Upper lobe of right lung (tissue), 1 donor: ENCODE data around the gene SMTNL1. TPM values are rescaled to one million over a fixed set of nuclear protein-coding genes. Genes with fewer than 3 reads are reported as not detected.

Experiments
- ATAC-seq: fragments of 200-7000 bp; cut with Tn5 transposase; one replicate; pipeline ENCODE4 v1.9.1; 2020; ENCODE audit warnings: mild to moderate bottlenecking, moderate library complexity
- DNase-seq: peaks from one replicate; pipeline ENCODE4 v3.0.0-alpha.2; 2020
- H3K27ac ChIP-seq: fragments of 200-600 bp; one replicate; pipeline ENCODE4 v1.8.0; 2022
- H3K27me3 ChIP-seq: fragments of 200-600 bp; one replicate; pipeline ENCODE4 v1.8.0; 2022; ENCODE audit warnings: mild to moderate bottlenecking
- H3K36me3 ChIP-seq: fragments of 200-600 bp; one replicate; pipeline ENCODE4 v1.8.0; 2022
- H3K4me1 ChIP-seq: fragments of 200-600 bp; one replicate; pipeline ENCODE4 v1.8.0; 2022
- H3K4me3 ChIP-seq: fragments of 200-600 bp; one replicate; pipeline ENCODE4 v1.8.0; 2022; ENCODE audit warnings: mild to moderate bottlenecking
- H3K9me3 ChIP-seq: fragments of 200-600 bp; one replicate; pipeline ENCODE4 v1.8.0; 2022
- CTCF ChIP-seq: fragments of 200-600 bp; IDR thresholded peaks from one replicate; pipeline ENCODE4 v1.8.0; 2022; ENCODE audit warnings: antibody characterized with exemption
- intact Hi-C: fragments of 100-400 bp; cut with DNase I; formaldehyde crosslinking; loops from one replicate; pipeline ENCODE4 v1.11.0; 2022
- total RNA-seq: library from RNA; stranded (reverse); fragmentation: NEBNext Ultra II Directional; extraction: Animal tissue kit (Norgen Biotek cat#: 25700); gene quantifications from one replicate; pipeline ENCODE4 v1.2.1, GENCODE V29; 2021
- donor health status: DM: no; HTN: yes; CAD: no; lungs with severe emphysema.

SMTNL1 gene
- total RNA-seq, 1 donor from 2014 or later = not detected

- H3K4me1 ChIP-seq = peaks cover 8% of the 10 kb centered on the region
- no peaks in the 10 kb centered on the region for H3K9me3 ChIP-seq
- H3K36me3 ChIP-seq = peaks cover 12% of the 10 kb centered on the region
- peak overlapping the region; percentile 60 for H3K4me3 ChIP-seq
- DNase-seq = peak; percentile 88
- TF ChIP-seq CTCF = no peak
- ATAC-seq = peak; percentile 96
- intact Hi-C loops = no loop called here
- H3K27me3 ChIP-seq = no peaks in the 10 kb centered on the region
- H3K27ac ChIP-seq = peak overlapping the region; percentile 91
Observed at GRCh38 chr11:57597916-57598830, 60.8 kb downstream of the SMTNL1 start.

GRCh38 chr11:57598831-57599155 is 61.4 kb downstream of the SMTNL1 start:
- no peak for DNase-seq

GRCh38 chr11:57599381-57599780 is 62.0 kb downstream of the SMTNL1 start:
- Histone ChIP-seq H3K9me3 (no peaks in the 10 kb centered on the region), H3K36me3 (peaks cover 14% of the 10 kb centered on the region), H3K4me1 (peaks cover 8% of the 10 kb centered on the region), H3K27me3 (no peaks in the 10 kb centered on the region), H3K4me3 (peak overlapping the region; percentile 60), H3K27ac (peak overlapping the region; percentile 91)
- intact Hi-C loops = no loop called here
- DNase-seq (no peak), ATAC-seq (no peak)
- TF ChIP-seq CTCF = no peak

More at GRCh38 chr11:57598831-57599155, 61.4 kb downstream of the SMTNL1 start:
- ATAC-seq = no peak
- H3K36me3 ChIP-seq = peaks cover 14% of the 10 kb centered on the region
- no peak for TF ChIP-seq CTCF
- no peaks in the 10 kb centered on the region for H3K27me3 ChIP-seq
- intact Hi-C loops = no loop called here
- peak overlapping the region; percentile 60 for H3K4me3 ChIP-seq
- H3K9me3 ChIP-seq = no peaks in the 10 kb centered on the region
- H3K27ac ChIP-seq = peak overlapping the region; percentile 91
- peaks cover 8% of the 10 kb centered on the region for H3K4me1 ChIP-seq

Other genes starting within 250 kb of the SMTNL1 start
- gene TNKS1BP1, start 212.6 kb upstream of the SMTNL1 start, total RNA-seq = 189 TPM
- gene SSRP1, start 201.7 kb upstream of the SMTNL1 start, total RNA-seq = 64.7 TPM
- gene P2RX3, start 199.2 kb upstream of the SMTNL1 start, total RNA-seq = not detected
- gene PRG3, start 156.4 kb upstream of the SMTNL1 start, total RNA-seq = not detected
- gene PRG2, start 146.9 kb upstream of the SMTNL1 start, total RNA-seq = not detected
- 117 TPM for gene SLC43A3, start 110.5 kb upstream of the SMTNL1 start, total RNA-seq
- 3.2 TPM for gene RTN4RL2, start 77.1 kb upstream of the SMTNL1 start, total RNA-seq
- gene SLC43A1, start 21.9 kb upstream of the SMTNL1 start, total RNA-seq = 12.4 TPM
- 34.7 TPM for gene TIMM10, start 6.8 kb upstream of the SMTNL1 start, total RNA-seq
- gene UBE2L6, start 30.1 kb downstream of the SMTNL1 start, total RNA-seq = 120 TPM
- 490 TPM for gene SERPING1, start 60.1 kb downstream of the SMTNL1 start, total RNA-seq
- gene YPEL4, start 112.3 kb downstream of the SMTNL1 start, total RNA-seq = 6.9 TPM
- 11.7 TPM for gene CLP1, start 120.2 kb downstream of the SMTNL1 start, total RNA-seq
- 79.8 TPM for gene ZDHHC5, start 130.5 kb downstream of the SMTNL1 start, total RNA-seq
- gene MED19, start 174.6 kb downstream of the SMTNL1 start, total RNA-seq = 9.6 TPM
- 70.4 TPM for gene TMX2, start 175.0 kb downstream of the SMTNL1 start, total RNA-seq
- 103 TPM for gene SELENOH, start 203.9 kb downstream of the SMTNL1 start, total RNA-seq
- gene BTBD18, start 214.2 kb downstream of the SMTNL1 start, total RNA-seq = not detected
- gene CTNND1, start 224.2 kb downstream of the SMTNL1 start, total RNA-seq = 245 TPM